Measurements from ENCODE around the gene RRP15.

Gene RRP15

DNA sequence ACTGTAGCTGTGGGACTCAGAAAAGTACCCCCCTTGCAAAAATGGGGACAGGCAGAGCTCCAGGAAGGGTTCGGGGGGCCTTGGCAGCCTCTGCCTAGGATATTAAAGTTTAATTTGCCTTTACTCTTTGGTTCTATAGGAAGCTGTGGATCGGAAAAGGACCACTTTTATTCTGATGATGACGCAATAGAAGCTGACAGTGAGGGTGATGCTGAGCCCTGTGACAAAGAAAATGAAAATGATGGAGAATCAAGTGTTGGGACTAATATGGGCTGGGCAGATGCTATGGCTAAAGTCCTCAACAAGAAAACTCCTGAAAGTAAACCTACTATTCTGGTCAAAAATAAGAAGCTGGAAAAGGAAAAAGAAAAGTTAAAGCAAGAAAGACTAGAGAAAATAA is 17.1 kb downstream of the RRP15 start:
- no peak overlapping the region for H3K4me3 ChIP-seq (ENCODE audit: low read depth, low read length)
- TF ChIP-seq, protein P1, sequence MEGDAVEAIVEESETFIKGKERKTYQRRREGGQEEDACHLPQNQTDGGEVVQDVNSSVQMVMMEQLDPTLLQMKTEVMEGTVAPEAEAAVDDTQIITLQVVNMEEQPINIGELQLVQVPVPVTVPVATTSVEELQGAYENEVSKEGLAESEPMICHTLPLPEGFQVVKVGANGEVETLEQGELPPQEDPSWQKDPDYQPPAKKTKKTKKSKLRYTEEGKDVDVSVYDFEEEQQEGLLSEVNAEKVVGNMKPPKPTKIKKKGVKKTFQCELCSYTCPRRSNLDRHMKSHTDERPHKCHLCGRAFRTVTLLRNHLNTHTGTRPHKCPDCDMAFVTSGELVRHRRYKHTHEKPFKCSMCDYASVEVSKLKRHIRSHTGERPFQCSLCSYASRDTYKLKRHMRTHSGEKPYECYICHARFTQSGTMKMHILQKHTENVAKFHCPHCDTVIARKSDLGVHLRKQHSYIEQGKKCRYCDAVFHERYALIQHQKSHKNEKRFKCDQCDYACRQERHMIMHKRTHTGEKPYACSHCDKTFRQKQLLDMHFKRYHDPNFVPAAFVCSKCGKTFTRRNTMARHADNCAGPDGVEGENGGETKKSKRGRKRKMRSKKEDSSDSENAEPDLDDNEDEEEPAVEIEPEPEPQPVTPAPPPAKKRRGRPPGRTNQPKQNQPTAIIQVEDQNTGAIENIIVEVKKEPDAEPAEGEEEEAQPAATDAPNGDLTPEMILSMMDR (IDR thresholded peaks at IDR 0.05; ENCODE audit: low read depth, low read length), result no peak

DNA sequence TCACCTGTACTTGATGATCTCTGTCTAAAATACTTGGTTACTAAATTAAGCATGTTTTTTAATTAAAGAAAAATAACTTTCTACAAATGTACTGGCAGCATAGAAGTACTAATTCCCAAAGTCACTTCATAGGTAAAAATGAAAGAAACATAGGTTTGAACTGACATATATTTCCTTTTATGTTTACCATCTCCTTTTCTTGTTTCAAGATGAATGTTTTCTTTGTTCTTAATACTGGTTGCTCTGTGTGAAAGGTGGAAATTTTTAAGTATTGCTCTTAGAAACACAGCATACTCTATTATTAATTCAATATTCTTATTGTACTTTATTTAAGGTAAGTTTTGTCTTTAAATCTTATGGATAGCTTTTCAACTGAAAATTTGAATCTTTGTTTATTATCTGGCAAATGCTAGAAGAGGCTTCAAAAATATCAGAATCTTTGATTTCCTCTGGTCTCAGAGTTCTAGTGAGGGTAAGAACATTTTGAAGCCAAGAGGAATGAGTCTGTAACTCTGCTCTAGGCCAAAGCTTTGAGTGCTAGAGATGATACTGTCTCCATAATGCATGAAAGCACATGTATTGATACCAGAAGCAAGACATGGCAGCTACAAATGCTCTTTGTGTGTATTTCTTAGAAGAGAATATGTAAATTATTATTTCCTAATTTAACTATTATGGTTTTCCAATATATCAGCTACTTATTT is 18.2 kb downstream of the RRP15 start:
- H3K4me3 ChIP-seq (ENCODE audit: low read depth, low read length), result no peak overlapping the region
- TF ChIP-seq, protein P1 (IDR thresholded peaks at IDR 0.05; ENCODE audit: low read depth, low read length), result no peak

DNA sequence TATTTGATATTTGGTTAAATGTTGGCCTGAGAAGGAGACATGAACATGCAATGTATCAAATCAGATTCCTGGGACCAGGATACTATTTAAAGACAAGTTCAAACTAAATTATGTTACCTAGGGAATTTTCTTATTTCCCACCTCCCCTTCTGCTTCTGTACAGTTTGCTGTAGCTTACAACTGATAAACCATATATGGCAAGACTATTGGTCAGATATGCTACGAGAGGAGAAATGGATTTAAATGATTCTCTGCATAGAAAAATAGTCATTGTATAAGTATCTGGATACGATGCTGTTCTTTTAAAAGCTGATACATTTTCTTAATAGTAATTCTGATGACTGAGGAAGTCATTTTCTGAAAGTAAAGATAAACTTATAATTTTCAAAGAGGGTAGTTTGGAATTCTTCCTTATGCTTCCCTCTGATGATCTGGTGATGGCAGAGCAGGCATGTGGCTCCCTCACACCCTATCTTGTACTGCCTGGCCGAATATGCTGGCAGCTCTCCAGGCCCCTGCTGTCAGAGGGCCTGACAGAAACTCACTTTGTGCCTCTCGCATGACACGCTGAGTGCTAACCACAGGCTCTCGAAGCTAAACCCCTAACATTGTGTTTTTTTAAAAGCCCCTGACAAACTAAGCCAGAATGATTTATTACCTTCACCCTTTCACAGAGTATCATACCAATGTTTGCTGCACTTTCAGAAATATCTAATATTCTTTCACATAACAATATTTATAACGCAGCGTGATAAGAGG is 19.4 kb downstream of the RRP15 start:
- TF ChIP-seq, protein P1 (IDR thresholded peaks at IDR 0.05; ENCODE audit: low read depth, low read length), result no peak
- H3K4me3 ChIP-seq (ENCODE audit: low read depth, low read length), result no peak overlapping the region

DNA sequence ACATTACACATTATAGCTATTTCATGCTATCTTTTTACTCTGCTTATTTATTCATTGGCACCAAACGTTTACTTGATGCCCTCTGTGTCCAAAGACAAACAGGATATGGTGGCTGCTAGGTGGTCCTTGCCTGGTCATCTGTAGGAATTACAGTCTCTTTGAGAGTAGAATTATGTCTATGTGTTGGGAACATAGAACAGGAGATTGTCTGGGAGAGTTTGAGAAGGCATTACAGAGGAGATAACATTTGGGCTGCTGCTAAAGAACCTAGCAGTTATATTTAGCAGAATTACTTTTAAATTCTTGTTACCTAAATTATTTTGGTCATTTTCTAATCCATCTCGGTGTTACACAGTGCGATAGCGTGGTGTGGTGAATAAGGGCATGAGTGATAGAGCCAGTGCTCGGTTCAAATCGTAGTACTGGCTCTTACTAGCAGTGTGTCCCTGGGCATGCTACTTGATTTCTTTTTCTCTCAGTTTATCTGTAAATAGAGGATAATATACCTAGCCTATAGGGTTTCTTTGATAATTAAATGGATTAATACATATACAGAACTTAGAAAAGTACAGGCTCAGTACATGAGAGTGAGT is 20.5 kb downstream of the RRP15 start:
- TF ChIP-seq, protein P1 (IDR thresholded peaks at IDR 0.05; ENCODE audit: low read depth, low read length), result no peak
- no peak overlapping the region for H3K4me3 ChIP-seq (ENCODE audit: low read depth, low read length)

DNA sequence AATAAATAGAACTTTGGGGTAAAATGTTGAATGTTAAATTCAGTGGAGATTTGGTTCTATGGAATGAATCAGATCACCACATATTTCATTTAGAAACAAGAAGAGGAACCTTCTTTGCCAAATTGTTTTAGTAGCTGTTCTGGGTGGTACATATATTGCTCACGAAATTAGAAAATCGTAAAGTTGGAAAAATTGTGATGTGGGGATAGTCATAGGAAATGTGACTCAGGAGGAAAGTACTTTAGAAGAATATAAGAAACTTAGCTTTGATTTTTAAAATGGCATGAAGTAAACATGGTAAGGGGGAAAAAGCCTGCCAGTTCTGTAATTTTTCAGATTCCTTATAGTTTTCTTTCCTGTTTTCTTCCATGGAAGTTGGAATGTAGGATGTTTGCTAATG is 27.4 kb downstream of the RRP15 start:
- TF ChIP-seq, protein P1 (IDR thresholded peaks at IDR 0.05; ENCODE audit: low read depth, low read length), result no peak
- no peak overlapping the region for H3K4me3 ChIP-seq (ENCODE audit: low read depth, low read length)

DNA sequence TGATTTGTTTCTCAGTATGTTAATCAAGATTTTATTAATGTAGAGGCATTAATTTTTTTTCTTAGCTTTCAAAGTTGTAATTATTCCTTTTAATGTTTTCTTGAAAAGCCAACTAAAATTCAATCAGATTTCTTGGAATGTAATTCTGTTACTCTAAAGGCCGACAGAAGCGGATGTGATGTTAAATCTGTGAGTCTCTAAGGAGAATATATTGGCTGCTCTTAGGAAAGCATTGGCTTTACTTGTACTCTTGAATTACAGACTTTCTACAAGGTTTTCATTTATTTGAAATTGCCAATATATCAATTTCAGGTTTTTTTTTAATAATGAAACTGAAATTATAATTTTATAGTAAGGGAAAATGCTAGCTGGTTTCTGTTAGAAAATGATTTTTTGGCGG is 29.2 kb downstream of the RRP15 start:
- no peak overlapping the region for H3K4me3 ChIP-seq (ENCODE audit: low read depth, low read length)
- TF ChIP-seq, protein P1 (IDR thresholded peaks at IDR 0.05; ENCODE audit: low read depth, low read length), result no peak

DNA sequence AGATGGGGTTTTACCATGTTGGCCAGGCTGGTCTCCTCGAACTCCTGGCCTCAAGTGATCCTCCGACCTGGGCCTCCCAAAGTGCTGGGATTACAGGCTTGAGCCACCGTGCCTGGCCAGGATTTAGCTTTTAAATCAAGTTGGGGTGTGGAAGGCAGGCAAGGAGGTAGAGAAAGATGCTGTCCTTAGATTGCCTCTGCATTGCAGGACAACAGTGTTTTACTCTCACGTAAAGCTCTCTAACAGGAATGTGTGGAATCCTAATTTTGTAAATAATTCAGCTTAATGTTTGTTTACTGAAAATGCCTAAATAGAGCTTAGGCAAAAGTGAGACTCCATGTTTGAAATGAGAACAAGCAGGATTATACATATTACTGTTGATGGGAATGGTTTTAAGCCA is 30.5 kb downstream of the RRP15 start:
- TF ChIP-seq, protein P1 (IDR thresholded peaks at IDR 0.05; ENCODE audit: low read depth, low read length), result no peak
- H3K4me3 ChIP-seq (ENCODE audit: low read depth, low read length), result no peak overlapping the region
